Measurements from ENCODE around the gene CCDC91.

- TF ChIP-seq BHLHE40 (IDR thresholded peaks at IDR 0.05; ENCODE audit: borderline replicate concordance) (no peak), SUZ12 (IDR thresholded peaks at IDR 0.05) (no peak), ARNT (IDR thresholded peaks at IDR 0.05) (no peak), SP1 (IDR thresholded peaks at IDR 0.05) (no peak), HDGF (IDR thresholded peaks at IDR 0.05; ENCODE audit: borderline replicate concordance) (no peak), NFRKB (IDR thresholded peaks at IDR 0.05) (no peak), FOXA1 (IDR thresholded peaks at IDR 0.05) (no peak), L3MBTL2 (conservative IDR thresholded peaks at IDR 0.05) (no peak), FOXM1 (IDR thresholded peaks at IDR 0.05; ENCODE audit: borderline replicate concordance) (no peak), FOXK2 (IDR thresholded peaks at IDR 0.05) (no peak), TARDBP (IDR thresholded peaks at IDR 0.05) (no peak), CTBP1 (IDR thresholded peaks at IDR 0.05; ENCODE audit: borderline replicate concordance) (no peak), ELF4 (IDR thresholded peaks at IDR 0.05) (no peak)
These were observed 33.6 kb downstream of the CCDC91 start for GRCh38 chr12:28223858-28224257.
